GM12872 (cell line): Measurements from ENCODE around the gene ALDOC.

Experiments used
- TF ChIP-seq, protein P1 (sequence below): IDR thresholded peaks from 3 replicates; pipeline ENCODE4 v1.5.1; 2011; ENCODE audit warnings: low read depth, mild to moderate bottlenecking, low read length, moderate library complexity; ENCODE audit not compliant: insufficient read depth

Gene ALDOC

GRCh38 chr17:28576758-28577465 is at the start of gene ALDOC:
ALDOC (minus strand) TSS chr17:28576895; CDS start chr17:28575532, 1,363 bp downstream.
- TF ChIP-seq, protein P1, sequence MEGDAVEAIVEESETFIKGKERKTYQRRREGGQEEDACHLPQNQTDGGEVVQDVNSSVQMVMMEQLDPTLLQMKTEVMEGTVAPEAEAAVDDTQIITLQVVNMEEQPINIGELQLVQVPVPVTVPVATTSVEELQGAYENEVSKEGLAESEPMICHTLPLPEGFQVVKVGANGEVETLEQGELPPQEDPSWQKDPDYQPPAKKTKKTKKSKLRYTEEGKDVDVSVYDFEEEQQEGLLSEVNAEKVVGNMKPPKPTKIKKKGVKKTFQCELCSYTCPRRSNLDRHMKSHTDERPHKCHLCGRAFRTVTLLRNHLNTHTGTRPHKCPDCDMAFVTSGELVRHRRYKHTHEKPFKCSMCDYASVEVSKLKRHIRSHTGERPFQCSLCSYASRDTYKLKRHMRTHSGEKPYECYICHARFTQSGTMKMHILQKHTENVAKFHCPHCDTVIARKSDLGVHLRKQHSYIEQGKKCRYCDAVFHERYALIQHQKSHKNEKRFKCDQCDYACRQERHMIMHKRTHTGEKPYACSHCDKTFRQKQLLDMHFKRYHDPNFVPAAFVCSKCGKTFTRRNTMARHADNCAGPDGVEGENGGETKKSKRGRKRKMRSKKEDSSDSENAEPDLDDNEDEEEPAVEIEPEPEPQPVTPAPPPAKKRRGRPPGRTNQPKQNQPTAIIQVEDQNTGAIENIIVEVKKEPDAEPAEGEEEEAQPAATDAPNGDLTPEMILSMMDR: no peak

GRCh38 chr17:28624148-28624547 is 47.5 kb upstream of the ALDOC start:
- TF ChIP-seq, protein P1: no peak

DNA sequence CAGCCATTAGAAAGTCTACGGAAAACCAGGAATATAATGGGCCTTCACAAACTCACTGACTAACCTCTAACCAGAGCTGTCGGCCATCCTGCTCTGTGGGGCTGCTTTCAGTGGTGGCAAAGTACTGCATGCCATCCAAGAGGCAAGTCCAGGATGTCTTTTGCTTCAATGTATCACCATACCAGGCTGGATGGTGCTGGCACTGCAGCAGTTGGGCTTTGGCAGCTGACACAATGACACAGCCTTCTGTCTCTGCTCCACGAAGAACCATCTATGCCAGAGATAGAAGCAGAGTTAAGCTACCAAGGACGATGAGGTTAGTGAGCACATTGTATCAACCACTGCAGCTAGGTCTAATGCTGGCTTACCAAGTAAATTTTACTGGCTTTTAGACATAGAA is 47.0 kb upstream of the ALDOC start:
- TF ChIP-seq, protein P1: no peak

DNA sequence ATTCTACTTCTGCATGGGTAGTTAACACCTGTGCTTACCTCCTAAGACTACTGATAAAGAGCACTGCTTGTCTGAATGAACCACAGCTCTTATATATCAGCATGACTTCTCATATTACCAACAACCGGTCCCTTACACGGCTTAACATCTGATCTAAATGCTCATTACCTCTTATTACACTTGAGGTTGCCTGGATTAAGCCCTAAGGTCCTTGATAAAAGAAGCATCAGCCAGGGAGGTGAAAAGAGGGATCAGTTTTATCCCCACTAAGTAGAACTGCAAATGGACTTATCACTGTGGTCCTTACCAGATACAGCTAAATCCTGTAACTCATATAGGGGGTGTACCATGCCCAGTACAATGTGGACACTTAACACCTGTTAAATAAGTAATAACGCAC is 45.5 kb upstream of the ALDOC start:
- TF ChIP-seq, protein P1: no peak

- TF ChIP-seq, protein P1: no peak
Measured at GRCh38 chr17:28620010-28620409, 43.3 kb upstream of the ALDOC start.

GRCh38 chr17:28618464-28618863 is 41.8 kb upstream of the ALDOC start:
- TF ChIP-seq, protein P1: no peak

DNA sequence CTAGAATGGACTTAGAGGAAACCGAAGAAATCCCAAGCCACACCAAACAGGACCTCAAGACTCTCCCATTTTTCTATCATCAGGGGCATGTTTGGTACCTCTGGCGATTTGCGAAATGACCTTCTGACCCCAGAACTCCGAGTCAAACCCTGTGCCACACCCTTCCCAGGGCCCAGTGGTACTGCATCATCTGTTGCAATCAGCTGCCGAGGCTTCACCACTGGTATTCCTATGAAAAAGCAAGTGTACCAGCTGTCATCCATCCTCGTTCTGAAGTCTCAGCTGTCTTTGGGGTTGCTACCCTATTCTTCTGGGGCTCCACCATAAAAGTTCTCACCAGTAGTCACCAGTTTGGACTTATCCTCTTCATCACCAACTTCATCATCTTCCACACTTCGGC is 39.6 kb upstream of the ALDOC start:
- TF ChIP-seq, protein P1: no peak
